Activated T-helper 1 cell treated with anti-CD3 and anti-CD28 coated beads, Interleukin-12 subunit alpha, Interleukin-12 subunit beta, Interleukin-2, Interleukin-4 antibody, amounts not matched to agents 30 ng/mL and 10 ng/mL and 1 ng/mL, durations not matched to agents 14 hours and 24 hours and 36 hours (primary cell): ENCODE measurements around the gene RHOT1. TPM values are rescaled to one million over a fixed set of nuclear protein-coding genes. Genes with fewer than 3 reads are reported as not detected.
"Not testable (repeated sequence)": the region's sequence is repeated elsewhere in the genome, so short reads cannot be mapped to it uniquely, and the experiment has no call there.

Source experiments
- DNase-seq: peaks from one replicate; pipeline ENCODE4 v3.0.0; 2021; ENCODE audit warnings: low spot score
- H3K27ac Mint-ChIP-seq: one replicate; pipeline ENCODE4 v1.8.0; 2021; ENCODE audit warnings: mild to moderate bottlenecking, mixed read lengths
- H3K27me3 Mint-ChIP-seq: one replicate; pipeline ENCODE4 v1.8.0; 2022; ENCODE audit warnings: mild to moderate bottlenecking, moderate library complexity, mixed read lengths; ENCODE audit not compliant: insufficient read depth
- H3K36me3 Mint-ChIP-seq: one replicate; pipeline ENCODE4 v1.8.0; 2021; ENCODE audit warnings: low read depth, mixed read lengths
- H3K4me1 Mint-ChIP-seq: one replicate; pipeline ENCODE4 v1.8.0; 2021; ENCODE audit warnings: low read depth, mixed read lengths
- H3K4me3 Mint-ChIP-seq: one replicate; pipeline ENCODE4 v1.8.0; 2021; ENCODE audit warnings: mild to moderate bottlenecking, moderate library complexity, mixed read lengths
- H3K9me3 Mint-ChIP-seq: one replicate; pipeline ENCODE4 v1.8.0; 2021; ENCODE audit warnings: mixed read lengths
- intact Hi-C: fragments of 100-400 bp; cut with micrococcal nuclease; formaldehyde crosslinking; loops from one replicate; pipeline ENCODE4 v1.15.1; 2024
- total RNA-seq: library from RNA; stranded (reverse); gene quantifications from 2 replicates; pipeline ENCODE4 v1.2.3, GENCODE V29; 2022

RHOT1 gene
- total RNA-seq, 1 donor from 2014 or later, result 25.9 TPM

GRCh38 chr17:32112416-32112815 lies 29.9 kb upstream of the RHOT1 start:
- Mint-ChIP-seq H3K9me3 (no peaks in the 10 kb centered on the region), H3K36me3 (no peaks in the 10 kb centered on the region), H3K4me1 (peaks cover 11% of the 10 kb centered on the region), H3K27ac (no peak overlapping the region), H3K27me3 (peaks cover 4% of the 10 kb centered on the region), H3K4me3 (no peak overlapping the region)
- DNase-seq, result no peak
- intact Hi-C loops, result no loop called here

DNA sequence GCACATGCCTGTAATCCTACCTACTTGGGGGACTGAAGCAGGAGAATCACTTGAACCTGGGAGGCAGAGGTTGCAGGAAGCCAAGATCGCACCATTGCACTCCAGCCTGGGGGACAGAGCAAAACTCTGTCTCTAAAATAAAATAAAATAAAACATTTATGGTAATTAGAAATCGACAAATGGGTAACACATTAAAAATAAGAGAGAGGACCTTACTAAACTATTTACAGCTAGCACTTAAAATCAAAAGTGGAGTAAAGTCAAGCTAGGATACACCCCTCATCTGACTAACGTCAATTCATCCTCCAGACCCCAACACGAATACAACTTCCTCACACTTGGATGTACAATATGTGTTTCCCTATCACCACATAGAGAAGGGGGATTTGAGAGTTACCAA lies 27.8 kb upstream of the RHOT1 start:
- DNase-seq, result no peak
- Mint-ChIP-seq H3K36me3 (no peaks in the 10 kb centered on the region), H3K4me3 (no peak overlapping the region), H3K4me1 (peaks cover 13% of the 10 kb centered on the region), H3K27ac (no peak overlapping the region), H3K27me3 (peaks cover 4% of the 10 kb centered on the region), H3K9me3 (no peaks in the 10 kb centered on the region)
- intact Hi-C loops, result no loop called here

GRCh38 chr17:32115546-32115945 lies 26.8 kb upstream of the RHOT1 start:
- H3K9me3 Mint-ChIP-seq, intact Hi-C loops, H3K27ac Mint-ChIP-seq, DNase-seq, H3K36me3 Mint-ChIP-seq, H3K27me3 Mint-ChIP-seq, H3K4me3 Mint-ChIP-seq: not testable (repeated sequence)
- H3K4me1 Mint-ChIP-seq, result peaks cover 13% of the 10 kb centered on the region

DNA sequence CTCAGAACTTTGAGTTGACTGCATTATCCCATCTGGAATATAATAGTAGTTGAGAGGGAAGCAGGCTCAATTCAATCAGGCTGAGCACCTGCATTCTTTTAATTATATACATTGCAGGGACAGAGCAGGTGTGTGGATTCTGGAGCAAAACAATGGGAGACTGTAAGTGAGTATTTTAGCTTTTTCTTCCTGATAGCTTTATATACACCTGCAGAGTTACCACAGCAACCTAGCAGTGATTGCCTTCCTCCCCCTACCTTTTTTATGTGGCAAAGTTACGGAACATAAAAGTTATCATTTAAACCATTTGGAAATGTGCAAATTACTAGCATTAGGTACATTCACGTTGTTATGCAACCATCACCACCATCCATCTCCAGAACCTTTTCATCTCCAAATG lies 25.4 kb upstream of the RHOT1 start:
- Mint-ChIP-seq H3K27me3 (peaks cover 13% of the 10 kb centered on the region), H3K36me3 (no peaks in the 10 kb centered on the region), H3K4me1 (peaks cover 13% of the 10 kb centered on the region), H3K9me3 (no peaks in the 10 kb centered on the region), H3K27ac (peak overlapping the region; percentile 36), H3K4me3 (no peak overlapping the region)
- DNase-seq, result no peak
- intact Hi-C loops, result no loop called here

- Mint-ChIP-seq H3K27ac (peak overlapping the region; percentile 36), H3K36me3 (no peaks in the 10 kb centered on the region), H3K4me3 (no peak overlapping the region), H3K9me3 (no peaks in the 10 kb centered on the region), H3K27me3 (peaks cover 13% of the 10 kb centered on the region), H3K4me1 (peaks cover 13% of the 10 kb centered on the region)
- intact Hi-C loops, result no loop called here
- no peak for DNase-seq
Observed at GRCh38 chr17:32117399-32117798, 24.9 kb upstream of the RHOT1 start.

DNA sequence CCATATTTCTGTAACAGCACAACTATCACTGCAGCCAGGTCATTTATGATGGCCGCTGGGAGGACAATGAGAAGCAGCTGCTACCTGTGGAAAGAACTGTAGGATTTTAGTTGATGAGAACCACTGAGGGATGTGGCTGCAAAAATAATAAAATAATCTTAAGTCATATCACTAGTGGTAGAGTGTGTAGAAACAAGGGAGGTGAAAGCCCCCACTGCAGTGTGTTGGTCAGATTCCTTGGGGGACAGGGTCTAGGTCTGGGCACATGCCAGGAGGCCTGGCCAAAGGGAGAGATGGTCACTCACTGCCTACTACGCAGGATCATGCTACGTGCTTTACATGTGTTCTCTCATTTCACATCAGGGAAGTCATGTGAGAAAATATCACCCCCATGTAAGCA lies 24.2 kb upstream of the RHOT1 start:
- H3K4me3 Mint-ChIP-seq, H3K36me3 Mint-ChIP-seq, intact Hi-C loops, DNase-seq, H3K9me3 Mint-ChIP-seq, H3K27ac Mint-ChIP-seq: not testable (repeated sequence)
- Mint-ChIP-seq H3K27me3 (peaks cover 13% of the 10 kb centered on the region), H3K4me1 (peaks cover 13% of the 10 kb centered on the region)

DNA sequence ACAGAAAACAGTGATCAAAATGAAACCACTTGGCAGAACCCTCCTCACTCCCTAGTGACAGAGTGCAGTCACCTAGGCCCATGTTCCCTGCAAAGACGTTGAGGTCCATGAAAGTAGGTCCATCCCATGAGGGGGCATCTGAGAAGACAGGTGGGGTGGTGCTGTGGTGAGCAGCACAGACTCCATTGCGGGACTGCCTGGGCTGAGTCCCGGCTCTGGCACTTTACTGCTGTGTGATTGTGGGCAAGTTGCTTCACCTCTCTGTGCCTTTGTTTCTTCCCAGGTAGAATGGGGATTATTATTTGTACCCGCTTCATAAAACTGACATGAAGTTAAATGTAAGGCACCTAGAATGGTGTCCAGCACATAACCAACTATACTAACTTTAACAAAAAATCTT lies 23.5 kb upstream of the RHOT1 start:
- Mint-ChIP-seq H3K27me3 (peaks cover 15% of the 10 kb centered on the region), H3K4me1 (peaks cover 13% of the 10 kb centered on the region), H3K9me3 (no peaks in the 10 kb centered on the region), H3K36me3 (no peaks in the 10 kb centered on the region), H3K4me3 (no peak overlapping the region), H3K27ac (no peak overlapping the region)
- intact Hi-C loops, result no loop called here
- no peak for DNase-seq

GRCh38 chr17:32120141-32120540 lies 22.2 kb upstream of the RHOT1 start:
- Mint-ChIP-seq H3K27ac (no peak overlapping the region), H3K4me1 (peaks cover 15% of the 10 kb centered on the region), H3K36me3 (no peaks in the 10 kb centered on the region), H3K27me3 (peaks cover 15% of the 10 kb centered on the region), H3K4me3 (no peak overlapping the region), H3K9me3 (no peaks in the 10 kb centered on the region)
- DNase-seq, result no peak
- intact Hi-C loops, result no loop called here

DNA sequence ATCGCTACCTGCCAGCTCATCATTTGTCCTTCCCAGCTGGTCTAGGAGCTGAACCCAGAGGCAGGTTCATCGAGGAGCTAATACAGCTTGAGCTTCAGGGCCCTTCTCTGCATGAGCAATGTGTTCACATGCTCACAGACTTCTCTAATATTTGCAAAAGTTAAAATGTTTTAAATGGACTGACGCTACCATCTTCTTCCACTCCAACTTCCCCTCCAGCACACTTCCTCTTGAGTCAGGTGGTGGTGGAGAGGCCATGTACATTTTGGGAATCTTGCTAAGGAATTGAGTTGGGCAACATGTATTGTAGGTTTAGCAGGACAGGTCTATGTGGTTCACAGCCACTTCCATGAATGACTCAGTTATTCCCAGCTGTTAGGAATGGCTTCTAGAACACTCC lies 21.6 kb upstream of the RHOT1 start:
- H3K36me3 Mint-ChIP-seq, result no peaks in the 10 kb centered on the region
- H3K4me1 Mint-ChIP-seq, result peaks cover 19% of the 10 kb centered on the region
- H3K27me3 Mint-ChIP-seq, result peaks cover 15% of the 10 kb centered on the region
- H3K9me3 Mint-ChIP-seq, result no peaks in the 10 kb centered on the region
- DNase-seq, result no peak
- intact Hi-C loops, result no loop called here
- H3K4me3 Mint-ChIP-seq, result no peak overlapping the region
- no peak overlapping the region for H3K27ac Mint-ChIP-seq

DNA sequence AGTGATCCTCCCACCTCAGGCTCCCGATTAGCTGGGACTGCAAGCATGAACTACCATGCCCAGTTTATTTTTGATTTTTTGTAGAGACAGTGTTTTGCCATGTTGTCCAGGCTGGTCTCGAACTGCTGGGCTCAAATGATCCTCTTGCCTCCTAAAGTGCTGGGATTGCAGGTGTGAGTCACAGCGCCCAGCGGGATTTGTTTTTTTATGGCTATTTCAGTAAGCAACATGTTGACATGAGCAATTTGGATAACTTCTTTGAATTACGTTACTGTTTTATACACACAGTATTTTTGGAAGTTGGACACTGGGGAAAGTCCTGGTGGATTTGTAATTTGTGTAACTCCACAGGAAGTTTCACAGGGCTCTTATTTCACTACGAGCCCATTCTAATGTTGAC lies 18.5 kb upstream of the RHOT1 start:
- peaks cover 2% of the 10 kb centered on the region for H3K36me3 Mint-ChIP-seq
- H3K27me3 Mint-ChIP-seq, result peaks cover 11% of the 10 kb centered on the region
- no peak overlapping the region for H3K27ac Mint-ChIP-seq
- no peak for DNase-seq
- intact Hi-C loops, result no loop called here
- peaks cover 17% of the 10 kb centered on the region for H3K4me1 Mint-ChIP-seq
- H3K4me3 Mint-ChIP-seq, result no peak overlapping the region
- H3K9me3 Mint-ChIP-seq, result no peaks in the 10 kb centered on the region

- no peak overlapping the region for H3K4me3 Mint-ChIP-seq
- intact Hi-C loops, result no loop called here
- H3K27me3 Mint-ChIP-seq, result peaks cover 11% of the 10 kb centered on the region
- peaks cover 25% of the 10 kb centered on the region for H3K4me1 Mint-ChIP-seq
- H3K27ac Mint-ChIP-seq, result peak overlapping the region; percentile 34
- DNase-seq, result no peak
- H3K9me3 Mint-ChIP-seq, result no peaks in the 10 kb centered on the region
- H3K36me3 Mint-ChIP-seq, result peaks cover 2% of the 10 kb centered on the region
Observed at GRCh38 chr17:32124985-32125847, 17.1 kb upstream of the RHOT1 start.

DNA sequence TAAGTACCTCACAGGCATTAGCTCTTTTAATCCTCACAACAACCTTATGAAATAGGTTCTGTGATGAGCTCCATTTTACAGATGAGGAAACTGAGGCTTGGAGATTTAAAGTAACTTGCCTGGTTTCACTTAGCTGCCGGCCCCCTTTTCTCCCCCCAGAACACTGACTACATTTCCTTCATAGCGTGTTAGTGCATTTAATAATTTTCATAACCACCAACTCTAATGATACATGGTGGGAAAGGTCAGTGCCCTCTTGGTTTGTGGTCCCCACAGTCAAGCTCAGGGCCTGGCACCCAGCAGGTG lies 16.5 kb upstream of the RHOT1 start:
- peak overlapping the region; percentile 33 for H3K4me3 Mint-ChIP-seq
- H3K27me3 Mint-ChIP-seq, result peaks cover 5% of the 10 kb centered on the region
- H3K9me3 Mint-ChIP-seq, result no peaks in the 10 kb centered on the region
- H3K27ac Mint-ChIP-seq, result no peak overlapping the region
- intact Hi-C loops, result no loop called here
- peaks cover 25% of the 10 kb centered on the region for H3K4me1 Mint-ChIP-seq
- no peak for DNase-seq
- H3K36me3 Mint-ChIP-seq, result peaks cover 4% of the 10 kb centered on the region

DNA sequence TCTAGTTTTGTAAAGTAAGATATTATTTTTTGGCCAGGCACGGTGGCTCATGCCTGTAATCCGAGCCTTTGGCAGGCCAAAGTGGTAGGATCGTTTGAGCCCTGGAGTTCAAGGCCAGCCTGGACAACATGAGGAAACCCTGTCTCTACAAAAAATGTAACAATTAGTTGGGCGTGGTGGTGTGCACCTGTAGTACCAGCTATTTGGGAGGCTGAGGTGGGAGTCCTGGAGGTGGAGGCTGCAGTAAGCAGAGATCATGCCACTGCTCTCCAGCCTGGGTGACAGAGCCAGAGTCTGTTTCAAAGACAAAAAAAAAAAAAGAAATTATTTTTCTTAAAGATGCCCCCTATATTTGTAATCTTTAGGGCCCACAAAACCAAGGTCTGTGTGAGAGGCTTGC lies 16.0 kb upstream of the RHOT1 start:
- Mint-ChIP-seq H3K27me3 (peaks cover 2% of the 10 kb centered on the region), H3K27ac (no peak overlapping the region), H3K4me1 (peaks cover 25% of the 10 kb centered on the region), H3K36me3 (peaks cover 5% of the 10 kb centered on the region), H3K4me3 (peak overlapping the region; percentile 33), H3K9me3 (no peaks in the 10 kb centered on the region)
- no peak for DNase-seq
- intact Hi-C loops, result no loop called here

DNA sequence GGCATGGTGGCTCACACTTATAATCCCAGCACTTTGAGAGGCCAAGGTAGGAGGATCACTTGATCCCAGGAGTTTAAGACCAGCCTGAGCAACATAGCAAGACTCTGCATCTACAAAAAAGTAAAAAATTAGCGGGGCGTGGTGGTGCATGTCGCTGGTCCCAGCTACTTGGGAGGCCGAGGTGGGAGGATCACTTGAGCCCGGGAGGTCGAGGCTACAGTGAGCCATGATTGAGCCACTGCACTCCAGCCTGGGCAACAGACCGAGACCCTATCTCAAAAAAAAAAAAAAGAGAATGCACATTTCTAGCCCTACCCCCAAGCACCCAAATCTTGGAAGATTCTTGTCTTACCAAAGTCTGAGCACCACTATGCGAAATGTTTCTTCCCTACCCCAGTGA lies 15.6 kb upstream of the RHOT1 start:
- DNase-seq, result no peak
- Mint-ChIP-seq H3K27me3 (peaks cover 2% of the 10 kb centered on the region), H3K4me1 (peaks cover 25% of the 10 kb centered on the region), H3K27ac (peak overlapping the region; percentile 91), H3K9me3 (no peaks in the 10 kb centered on the region), H3K36me3 (peaks cover 5% of the 10 kb centered on the region), H3K4me3 (peak overlapping the region; percentile 93)
- intact Hi-C loops, result loop anchor here (1.0 kb wide), 1 partner anchor 16 kb away; the partner anchor contains the start of gene RHOT1
